Psoas muscle (tissue), 8 donors: ENCODE measurements around the gene LAPTM4A. TPM values are rescaled to one million over a fixed set of nuclear protein-coding genes. Genes with fewer than 3 reads are reported as not detected.
"Not testable (repeated sequence)": the region's sequence is repeated elsewhere in the genome, so short reads cannot be mapped to it uniquely, and the experiment has no call there.

Experiments used
- ATAC-seq, 4 donors: fragments of 200-7000 bp; cut with Tn5 transposase; one replicate each; pipeline ENCODE4 v1.9.1; 2020; ENCODE audit warnings: moderate library complexity in 3 of 4, mild to moderate bottlenecking in 2 of 4
- DNase-seq, 2 donors: peaks; one replicate each; pipeline ENCODE4 v3.0.0-alpha.2; 2020
- H3K27ac ChIP-seq: fragments of 200-600 bp; one replicate; pipeline ENCODE4 v1.8.0; 2022
- H3K27me3 ChIP-seq, 3 donors: fragments of 200-600 bp in 1 of 3; one replicate each; pipeline versions ENCODE4 v1.6.1 to v1.8.0; 2013 to 2022; ENCODE audit warnings: low read length in 2 of 3, mild to moderate bottlenecking in 2 of 3, moderate library complexity in 1 of 3; ENCODE audit not compliant: insufficient read depth in 3 of 3
- H3K36me3 ChIP-seq, 2 donors: fragments of 200-600 bp in 1 of 2; one replicate each; pipeline versions ENCODE4 v1.6.1 to v1.8.0; 2013 to 2022; ENCODE audit warnings: low read depth in 1 of 2, mild to moderate bottlenecking in 1 of 2, moderate library complexity in 1 of 2; ENCODE audit not compliant: insufficient read depth in 1 of 2
- H3K4me1 ChIP-seq: fragments of 200-600 bp; one replicate; pipeline ENCODE4 v1.8.0; 2022
- H3K4me3 ChIP-seq: fragments of 200-600 bp; one replicate; pipeline ENCODE4 v1.8.0; 2022; ENCODE audit warnings: mild to moderate bottlenecking
- H3K9me3 ChIP-seq: fragments of 200-600 bp; one replicate; pipeline ENCODE4 v1.8.0; 2022
- CTCF ChIP-seq: fragments of 200-600 bp; IDR thresholded peaks from one replicate; pipeline ENCODE4 v1.8.0; 2022; ENCODE audit warnings: antibody characterized with exemption
- WGBS, 3 donors: extraction: QIAGEN DNeasy Blood & Tissue Kit; methylation state at CpG; one replicate each; pipeline versions ENCODE4 v1.1.6 to v1.1.7; 2013; 5-methylcytosine and 5-hydroxymethylcytosine counted together
- intact Hi-C, 2 donors: fragments of 100-400 bp; cut with DNase I; formaldehyde crosslinking; loops; one replicate each; pipeline versions ENCODE4 v1.11.0 to v1.14.2; 2022
- polyA plus RNA-seq, 3 donors: library from polyadenylated mRNA; stranded (reverse); fragments of 200-250 nt; gene quantifications; one replicate each; pipeline ENCODE4 v1.2.3, GENCODE V29; 2013
- total RNA-seq, 4 donors: library from RNA; stranded (reverse); fragmentation: NEBNext Ultra II Directional in 2 of 4; extraction: Animal tissue kit (Norgen Biotek cat#: 25700) in 2 of 4; gene quantifications; one replicate each; pipeline versions ENCODE4 v1.2.1 to v1.2.4, GENCODE V29; 2021 to 2023
- donor health status: healthy with polysubstance abuse.
- donor health status: DM: no; HTN: no; CAD: no; lungs with moderate emphysema.
- donor health status: Bipolar disorder and iron deficiency.
- donor health status: healthy.
- donor health status: DM: yes; HTN: yes; CAD: no.
- donor health status: DM: no; HTN: no; CAD: no.
- donor health status: DM: no; HTN: no; CAD: no.
- donor health status: DM: yes; HTN: yes; CAD: no.

Gene LAPTM4A
- total and polyA plus RNA-seq, 7 donors = 68.2 to 124 (median 78.8) TPM

GRCh38 chr2:20077411-20077940 is 26.0 kb upstream of the LAPTM4A start:
- no peak for TF ChIP-seq CTCF
- ATAC-seq = no peak
- 85 to 91% (median 88%) methylated on average over 4 of the region's 4 CpGs for WGBS, 3 donors

GRCh38 chr2:20076757-20077156 is 25.3 kb upstream of the LAPTM4A start:
- DNase-seq (no peak), ATAC-seq (no peak)
- intact Hi-C loops = no loop called here
- no peak overlapping the region for H3K27ac ChIP-seq
- no peaks in the 10 kb centered on the region for H3K9me3 ChIP-seq
- TF ChIP-seq CTCF = no peak
- peaks cover 0 to 2% (median 0%) of the 10 kb centered on the region in 3 donors for H3K27me3 ChIP-seq
- H3K4me3 ChIP-seq = no peak overlapping the region
- no peaks in the 10 kb centered on the region for H3K36me3 ChIP-seq
- 84 to 86% (median 84%) methylated on average over 6 of the region's 6 CpGs for WGBS, 3 donors
- H3K4me1 ChIP-seq = no peaks in the 10 kb centered on the region

More at GRCh38 chr2:20077411-20077940, 26.0 kb upstream of the LAPTM4A start:
- no peaks in the 10 kb centered on the region for H3K4me1 ChIP-seq
- intact Hi-C loops = no loop called here
- peaks cover 0 to 2% (median 0%) of the 10 kb centered on the region in 3 donors for H3K27me3 ChIP-seq
- H3K36me3 ChIP-seq = no peaks in the 10 kb centered on the region
- H3K9me3 ChIP-seq = no peaks in the 10 kb centered on the region
- H3K27ac ChIP-seq = no peak overlapping the region
- no peak for DNase-seq
- H3K4me3 ChIP-seq = no peak overlapping the region

GRCh38 chr2:20074901-20075300 is 23.5 kb upstream of the LAPTM4A start:
- ATAC-seq = no peak
- Histone ChIP-seq H3K27ac (no peak overlapping the region), H3K9me3 (no peaks in the 10 kb centered on the region), H3K4me1 (no peaks in the 10 kb centered on the region), H3K4me3 (no peak overlapping the region), H3K36me3 (no peaks in the 10 kb centered on the region), H3K27me3 (peaks cover 0 to 2% (median 0%) of the 10 kb centered on the region in 3 donors)
- WGBS, 3 donors = 77 to 81% (median 79%) methylated on average over 8 of the region's 8 CpGs
- TF ChIP-seq CTCF = no peak
- no peak for DNase-seq
- intact Hi-C loops = no loop called here

GRCh38 chr2:20074046-20074648 is 22.7 kb upstream of the LAPTM4A start:
- H3K27me3 ChIP-seq, H3K4me3 ChIP-seq, H3K9me3 ChIP-seq, intact Hi-C loops, ATAC-seq, H3K36me3 ChIP-seq, H3K27ac ChIP-seq, H3K4me1 ChIP-seq, DNase-seq: not testable (repeated sequence)
- 58 to 65% (median 63%) methylated on average over 9 of the region's 9 CpGs for WGBS, 3 donors

GRCh38 chr2:20073460-20073859 is 22.0 kb upstream of the LAPTM4A start:
- Histone ChIP-seq H3K4me1 (no peaks in the 10 kb centered on the region), H3K9me3 (no peaks in the 10 kb centered on the region), H3K36me3 (no peaks in the 10 kb centered on the region), H3K4me3 (no peak overlapping the region), H3K27ac (no peak overlapping the region), H3K27me3 (peaks cover 0 to 2% (median 0%) of the 10 kb centered on the region in 3 donors)
- intact Hi-C loops = no loop called here
- 80 to 87% (median 82%) methylated on average over 2 of the region's 2 CpGs for WGBS, 3 donors
- DNase-seq = no peak
- no peak for ATAC-seq
- TF ChIP-seq CTCF = no peak
